Activated naive CD4-positive, alpha-beta T cell treated with Interleukin-2 at 50 U/mL for 16 hours (primary cell): ENCODE measurements around the gene LGALS7.
"Not testable (repeated sequence)": the region's sequence is repeated elsewhere in the genome, so short reads cannot be mapped to it uniquely, and the experiment has no call there.

Experiments
- DNase-seq: peaks from one replicate; pipeline ENCODE4 v3.0.0-alpha.2; 2020

The LGALS7 gene

GRCh38 chr19:38773469-38774177 is at the start of gene LGALS7:
LGALS7 (minus strand) TSS chr19:38773517; CDS start chr19:38773492, 25 bp downstream.
- no peak for DNase-seq

GRCh38 chr19:38821230-38821825 is 48.0 kb upstream of the LGALS7 start:
- not testable (repeated sequence) for DNase-seq

- DNase-seq: no peak
These were observed 46.1 kb upstream of the LGALS7 start for GRCh38 chr19:38819231-38819920.

GRCh38 chr19:38817081-38817480 is 43.8 kb upstream of the LGALS7 start:
- no peak for DNase-seq

- DNase-seq: no peak
These were observed 42.9 kb upstream of the LGALS7 start for GRCh38 chr19:38816131-38816750.

GRCh38 chr19:38815059-38816001 is 42.0 kb upstream of the LGALS7 start:
- DNase-seq: no peak

GRCh38 chr19:38813932-38814331 is 40.6 kb upstream of the LGALS7 start:
- not testable (repeated sequence) for DNase-seq

GRCh38 chr19:38813323-38813722 is 40.0 kb upstream of the LGALS7 start:
- no peak for DNase-seq

- no peak for DNase-seq
These were observed 39.6 kb upstream of the LGALS7 start, which contains the start of gene LGALS4 for GRCh38 chr19:38812841-38813320. LGALS4 (minus strand) TSS chr19:38812945; CDS start chr19:38812886, 59 bp downstream.

- no peak for DNase-seq
These were observed 38.9 kb upstream of the LGALS7 start for GRCh38 chr19:38812009-38812840.

GRCh38 chr19:38809592-38810252 is 36.4 kb upstream of the LGALS7 start:
- DNase-seq: no peak

- no peak for DNase-seq
These were observed 35.4 kb upstream of the LGALS7 start for GRCh38 chr19:38808741-38809140.

GRCh38 chr19:38807374-38808098 is 34.2 kb upstream of the LGALS7 start:
- not testable (repeated sequence) for DNase-seq

GRCh38 chr19:38806371-38806770 is 33.1 kb upstream of the LGALS7 start:
- no peak for DNase-seq

- DNase-seq: no peak
These were observed 31.9 kb upstream of the LGALS7 start for GRCh38 chr19:38805180-38805579.

- DNase-seq: no peak
These were observed 30.2 kb upstream of the LGALS7 start for GRCh38 chr19:38803543-38803942.

GRCh38 chr19:38801359-38802095 is 28.2 kb upstream of the LGALS7 start:
- DNase-seq: no peak

GRCh38 chr19:38800577-38801347 is 27.4 kb upstream of the LGALS7 start:
- DNase-seq: no peak
